ENCODE data around the gene RNF121. TPM values are rescaled to one million over a fixed set of nuclear protein-coding genes. Genes with fewer than 3 reads are reported as not detected.

RNF121 gene
- total and polyA plus RNA-seq, 2 of the 13 experiments (the other 11 are each of a cell fraction or from before 2014, with no cell fraction given), result 28.6 to 44.3 TPM

DNA sequence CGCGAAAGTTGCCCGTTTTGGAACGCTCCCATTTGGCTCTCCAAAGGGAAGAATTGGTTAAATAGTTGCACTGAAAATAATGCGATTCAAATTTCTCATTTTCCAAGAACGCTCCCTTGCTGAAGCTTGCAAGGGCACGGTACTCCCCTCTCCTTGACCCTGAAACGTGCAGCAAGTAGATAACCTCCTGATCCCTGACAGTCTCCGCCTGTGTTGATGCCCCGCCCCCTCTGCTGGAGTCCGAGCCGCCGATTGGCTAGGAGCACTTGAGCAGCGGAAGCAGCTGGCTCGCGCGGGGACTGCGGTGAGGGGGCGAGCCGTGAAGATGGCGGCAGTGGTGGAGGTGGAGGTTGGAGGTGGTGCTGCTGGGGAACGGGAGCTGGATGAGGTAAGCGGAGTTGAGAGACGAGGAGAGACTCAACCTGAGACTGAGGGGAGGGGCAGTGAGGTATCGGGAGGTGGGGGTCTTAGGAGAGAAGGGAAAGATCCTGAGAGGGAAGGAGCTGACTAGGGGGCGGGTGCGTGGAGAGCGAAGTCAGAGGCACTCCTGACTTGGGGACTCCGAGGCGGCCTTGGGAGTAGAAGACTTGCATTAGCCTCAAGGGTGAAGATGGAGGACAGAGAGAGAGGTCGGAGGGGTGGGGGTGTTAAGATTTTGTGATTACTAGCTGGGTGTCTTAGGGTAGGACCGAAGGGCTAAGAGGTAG, at the start of gene RNF121 (continued):
- TF ChIP-seq ZNF652 (CRISPR knock-in tag; IDR thresholded peaks at IDR 0.05; ENCODE audit: borderline replicate concordance, low read depth) (no peak), CENPT (CRISPR knock-in tag; IDR thresholded peaks at IDR 0.05; ENCODE audit: low read depth) (no peak), ISX (CRISPR knock-in tag; conservative IDR thresholded peaks at IDR 0.05) (no peak), CBFB (CRISPR knock-in tag; IDR thresholded peaks at IDR 0.05) (0 out of 2 replicates have a peak, but pooled peaks have one; percentile 27), MAFK (conservative IDR thresholded peaks at IDR 0.05 in 1 of 2, IDR thresholded peaks at IDR 0.05 in 1 of 2; ENCODE audit: low read length in 2 of 2) (no peak), DR1 (CRISPR knock-in tag; IDR thresholded peaks at IDR 0.05) (0 out of 2 replicates have a peak, but pooled peaks have one; percentile 35), ARNTL (CRISPR knock-in tag; IDR thresholded peaks at IDR 0.05) (no peak), ZBTB34 (CRISPR knock-in tag; IDR thresholded peaks at IDR 0.05) (no peak), ZBTB33 (CRISPR knock-in tag; IDR thresholded peaks at IDR 0.05) (0 out of 2 replicates have a peak, but pooled peaks have one; percentile 2), SP2 (CRISPR knock-in tag; IDR thresholded peaks at IDR 0.05) (peak; percentile 89), RAD51 (IDR thresholded peaks at IDR 0.05; ENCODE audit: borderline replicate concordance) (no peak), HOXA9 (CRISPR knock-in tag; IDR thresholded peaks at IDR 0.05; ENCODE audit: borderline replicate concordance) (no peak), MYNN (CRISPR knock-in tag; IDR thresholded peaks at IDR 0.05; ENCODE audit: low read depth) (no peak), MTF2 (CRISPR knock-in tag; IDR thresholded peaks at IDR 0.05; ENCODE audit: borderline replicate concordance) (no peak), ZBTB39 (CRISPR knock-in tag; IDR thresholded peaks at IDR 0.05) (no peak), MXD3 (CRISPR knock-in tag; IDR thresholded peaks at IDR 0.05) (no peak)
- TF ChIP-seq, protein P1, sequence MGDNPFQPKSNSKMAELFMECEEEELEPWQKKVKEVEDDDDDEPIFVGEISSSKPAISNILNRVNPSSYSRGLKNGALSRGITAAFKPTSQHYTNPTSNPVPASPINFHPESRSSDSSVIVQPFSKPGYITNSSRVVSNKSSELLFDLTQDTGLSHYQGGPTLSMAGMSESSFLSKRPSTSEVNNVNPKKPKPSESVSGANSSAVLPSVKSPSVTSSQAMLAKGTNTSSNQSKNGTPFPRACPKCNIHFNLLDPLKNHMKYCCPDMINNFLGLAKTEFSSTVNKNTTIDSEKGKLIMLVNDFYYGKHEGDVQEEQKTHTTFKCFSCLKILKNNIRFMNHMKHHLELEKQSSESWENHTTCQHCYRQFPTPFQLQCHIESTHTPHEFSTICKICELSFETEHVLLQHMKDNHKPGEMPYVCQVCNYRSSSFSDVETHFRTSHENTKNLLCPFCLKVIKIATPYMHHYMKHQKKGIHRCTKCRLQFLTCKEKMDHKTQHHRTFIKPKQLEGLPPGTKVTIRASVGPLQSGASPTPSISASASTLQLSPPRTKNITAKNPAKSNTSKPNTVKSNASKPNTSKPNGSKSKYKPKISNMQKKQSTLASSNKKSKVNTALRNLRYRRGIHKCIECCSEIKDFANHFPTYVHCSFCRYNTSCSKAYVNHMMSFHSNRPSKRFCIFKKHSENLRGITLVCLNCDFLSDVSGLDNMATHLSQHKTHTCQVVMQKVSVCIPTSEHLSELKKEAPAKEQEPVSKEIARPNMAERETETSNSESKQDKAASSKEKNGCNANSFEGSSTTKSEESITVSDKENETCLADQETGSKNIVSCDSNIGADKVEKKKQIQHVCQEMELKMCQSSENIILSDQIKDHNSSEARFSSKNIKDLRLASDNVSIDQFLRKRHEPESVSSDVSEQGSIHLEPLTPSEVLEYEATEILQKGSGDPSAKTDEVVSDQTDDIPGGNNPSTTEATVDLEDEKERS (CRISPR knock-in tag; IDR thresholded peaks at IDR 0.05), result no peak
- TF ChIP-seq, protein P2, sequence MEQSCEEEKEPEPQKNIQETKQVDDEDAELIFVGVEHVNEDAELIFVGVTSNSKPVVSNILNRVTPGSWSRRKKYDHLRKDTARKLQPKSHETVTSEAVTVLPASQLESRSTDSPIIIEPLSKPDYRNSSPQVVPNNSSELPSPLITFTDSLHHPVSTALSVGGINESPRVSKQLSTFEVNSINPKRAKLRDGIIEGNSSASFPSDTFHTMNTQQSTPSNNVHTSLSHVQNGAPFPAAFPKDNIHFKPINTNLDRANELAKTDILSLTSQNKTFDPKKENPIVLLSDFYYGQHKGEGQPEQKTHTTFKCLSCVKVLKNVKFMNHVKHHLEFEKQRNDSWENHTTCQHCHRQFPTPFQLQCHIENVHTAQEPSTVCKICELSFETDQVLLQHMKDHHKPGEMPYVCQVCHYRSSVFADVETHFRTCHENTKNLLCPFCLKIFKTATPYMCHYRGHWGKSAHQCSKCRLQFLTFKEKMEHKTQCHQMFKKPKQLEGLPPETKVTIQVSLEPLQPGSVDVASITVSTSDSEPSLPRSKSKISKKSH (CRISPR knock-in tag; IDR thresholded peaks at IDR 0.05; ENCODE audit: borderline replicate concordance), result no peak

All from HepG2 (cell line).